Sciatic nerve (tissue), 2 donors: ENCODE measurements around the gene PKDREJ. TPM values are rescaled to one million over a fixed set of nuclear protein-coding genes. Genes with fewer than 3 reads are reported as not detected.

Experiments
- ATAC-seq: fragments of 200-7000 bp; cut with Tn5 transposase; one replicate; pipeline ENCODE4 v1.9.1; 2020; ENCODE audit warnings: mild to moderate bottlenecking, moderate library complexity
- DNase-seq: peaks from one replicate; pipeline ENCODE4 v3.0.0-alpha.2; 2020; ENCODE audit warnings: low spot score
- intact Hi-C: fragments of 100-400 bp; cut with DNase I; formaldehyde crosslinking; loops from one replicate; pipeline ENCODE4 v1.14.2; 2022
- total RNA-seq: library from RNA; stranded (reverse); fragmentation: NEBNext Ultra II Directional; extraction: Animal tissue kit (Norgen Biotek cat#: 25700); gene quantifications from one replicate; pipeline ENCODE4 v1.2.1, GENCODE V29; 2021
- donor health status: DM: no; HTN: no; CAD: no.
- donor health status: DM: no; HTN: no; CAD: no.

The PKDREJ gene
- total RNA-seq, 1 donor from 2014 or later: 0.18 TPM

DNA sequence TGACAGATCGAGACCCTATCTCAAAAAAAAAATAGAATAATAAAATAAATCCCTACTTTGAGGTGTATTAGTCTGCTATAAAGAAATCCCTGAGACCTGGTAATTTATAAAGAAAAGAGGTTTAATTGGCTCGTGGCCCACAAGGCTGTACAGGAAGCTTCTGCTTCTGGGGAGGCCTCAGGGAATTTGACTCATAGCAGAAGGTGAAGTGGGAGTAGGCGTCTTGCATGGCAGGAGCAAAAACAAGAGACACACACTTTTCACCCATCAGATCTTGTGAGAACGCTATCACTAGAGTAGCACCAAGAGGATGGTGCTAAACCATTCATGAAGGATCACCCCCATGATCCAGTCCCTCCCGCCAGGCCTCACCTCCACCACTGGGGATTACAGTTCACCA, 42.2 kb downstream of the PKDREJ start:
- DNase-seq: no peak
- no peak for ATAC-seq

DNA sequence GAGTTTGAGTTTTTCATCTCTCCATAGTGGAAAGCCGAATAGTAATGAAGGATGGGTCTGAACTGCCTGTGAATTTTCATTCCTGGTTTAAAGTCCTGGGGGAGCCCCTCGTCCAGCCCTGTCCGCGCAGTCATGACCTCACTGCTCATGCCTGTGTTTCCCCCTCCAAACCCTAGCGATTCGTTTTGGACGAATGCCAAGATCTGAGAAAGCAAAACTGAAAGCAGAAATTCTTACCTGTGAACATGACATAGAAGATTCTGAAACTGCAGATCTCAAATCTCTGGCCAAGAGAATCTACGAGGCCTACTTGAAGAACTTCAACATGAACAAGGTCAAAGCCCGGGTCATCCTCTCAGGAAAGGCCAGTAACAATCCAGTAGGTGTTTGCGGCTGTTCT, 43.5 kb downstream of the PKDREJ start:
- DNase-seq (no peak), ATAC-seq (no peak)
- intact Hi-C loops: no loop called here

More for the DNA sequence above, 42.2 kb downstream of the PKDREJ start:
- intact Hi-C loops: no loop called here

DNA sequence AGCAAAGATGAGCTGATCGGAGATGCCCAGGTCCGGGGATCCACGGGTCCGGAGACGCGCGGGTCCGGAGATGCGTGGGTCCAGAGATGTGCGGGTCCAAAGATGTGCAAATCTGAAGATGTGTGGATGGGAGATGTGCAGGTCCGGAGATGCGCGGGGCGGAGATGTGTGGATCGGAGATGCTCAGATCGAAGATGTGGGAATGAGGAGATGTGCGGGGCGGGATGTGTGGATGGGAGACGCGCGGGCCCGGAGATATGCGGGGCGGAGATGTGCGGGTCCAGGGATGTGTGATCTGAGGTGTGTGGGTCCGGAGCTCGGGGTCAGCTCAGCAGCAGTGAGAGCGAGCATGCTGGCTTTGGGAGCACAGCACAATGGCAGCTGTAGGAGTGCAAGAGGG, 48.5 kb downstream of the PKDREJ start:
- intact Hi-C loops: no loop called here
- ATAC-seq: no peak
- no peak for DNase-seq

DNA sequence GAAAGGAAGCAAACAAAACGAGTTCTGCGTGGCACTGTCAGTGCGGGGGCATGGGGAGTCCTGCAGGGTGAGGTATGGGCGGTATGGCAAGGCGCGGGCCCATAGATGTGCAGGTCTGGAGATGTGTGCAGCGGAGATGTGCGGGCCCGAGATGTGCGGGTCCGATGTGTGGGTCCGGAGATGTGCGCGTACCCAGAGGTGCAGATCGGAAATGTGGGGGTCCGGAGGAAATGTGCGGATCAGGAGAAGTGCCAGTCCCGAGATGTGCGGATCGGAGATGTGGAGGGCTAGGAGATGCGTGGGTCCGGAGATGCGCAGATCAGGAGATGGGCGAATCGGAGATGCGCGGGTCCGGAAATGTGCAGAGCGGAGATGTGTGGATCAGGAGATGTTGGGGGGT, 49.0 kb downstream of the PKDREJ start:
- intact Hi-C loops: no loop called here
- DNase-seq: no peak
- no peak for ATAC-seq

DNA sequence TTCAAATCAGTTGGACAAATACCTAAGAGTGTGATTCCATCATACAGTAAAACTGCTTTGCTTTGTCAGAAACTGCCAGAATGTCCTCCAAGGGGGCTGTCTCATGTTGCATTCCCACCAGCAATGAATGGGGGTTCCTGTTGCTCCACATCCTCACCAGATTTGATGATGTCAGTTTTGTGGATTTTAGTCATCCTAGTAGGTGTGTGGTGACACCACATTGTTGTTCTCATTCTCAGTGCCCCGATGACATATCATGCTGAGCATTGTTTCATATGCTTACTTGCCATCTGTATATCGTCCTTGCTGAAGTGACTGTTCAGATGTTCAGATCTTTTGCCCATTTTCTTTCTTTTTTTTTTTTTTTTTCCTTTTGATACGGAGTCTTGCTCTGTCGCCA, 50.1 kb downstream of the PKDREJ start:
- no peak for ATAC-seq
- intact Hi-C loops: no loop called here

DNA sequence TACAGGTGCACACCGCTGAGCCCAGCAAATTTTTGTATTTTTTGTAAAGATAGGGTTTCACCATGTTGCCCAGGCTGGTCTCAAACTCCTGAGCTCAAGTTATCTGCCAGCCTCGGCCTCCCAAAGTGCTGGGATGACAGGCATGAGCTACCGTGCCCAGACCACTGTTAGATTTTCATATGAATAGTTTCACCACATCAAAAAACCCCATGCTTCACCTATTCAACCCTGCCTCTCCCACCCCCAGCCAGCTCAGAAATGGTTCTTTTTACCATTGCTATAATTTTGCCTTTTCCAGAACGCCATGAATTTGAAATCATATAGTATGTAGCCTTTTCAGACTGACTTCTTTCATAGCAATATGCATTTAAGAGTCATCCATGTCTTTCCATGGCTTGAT, 50.9 kb downstream of the PKDREJ start:
- intact Hi-C loops: no loop called here
- no peak for DNase-seq

More for the DNA sequence above, 50.1 kb downstream of the PKDREJ start:
- no peak for DNase-seq

DNA sequence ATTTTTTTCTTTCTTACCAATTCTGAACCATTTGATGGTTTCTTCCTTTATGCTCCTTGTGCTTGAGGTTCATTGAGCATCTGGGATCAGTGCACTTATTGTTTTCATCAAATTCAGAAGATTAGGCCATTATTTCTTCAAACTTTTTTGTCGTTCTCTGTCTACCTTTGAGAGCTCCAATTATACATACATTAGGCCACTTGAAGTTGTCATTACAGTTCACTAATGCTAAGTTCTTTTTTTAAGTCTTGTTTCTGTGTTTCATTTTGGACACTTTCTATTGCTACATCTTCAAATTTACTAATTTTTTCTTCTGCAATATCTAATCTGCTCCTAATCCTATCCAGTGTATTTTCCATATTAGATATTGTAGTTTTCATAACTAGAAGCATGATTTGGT, 53.9 kb downstream of the PKDREJ start:
- no peak for DNase-seq
- intact Hi-C loops: no loop called here
- ATAC-seq: no peak

More for the DNA sequence above, 50.9 kb downstream of the PKDREJ start:
- no peak for ATAC-seq

Other genes starting within 250 kb of the PKDREJ start
- gene PPARA, start 112.8 kb downstream of the PKDREJ start, total RNA-seq: 39.2 TPM
- gene CDPF1, start 13.1 kb downstream of the PKDREJ start, total RNA-seq: 6.8 TPM
- 25.7 TPM for gene TTC38, start 4.7 kb upstream of the PKDREJ start, total RNA-seq
- 0.49 TPM for gene GTSE1, start 33.5 kb upstream of the PKDREJ start, total RNA-seq
- 34.1 TPM for gene TRMU, start 72.4 kb upstream of the PKDREJ start, total RNA-seq